Keratinocyte (primary cell): Measurements from ENCODE around the gene PHLPP1. TPM values are rescaled to one million over a fixed set of nuclear protein-coding genes. Genes with fewer than 3 reads are reported as not detected.

Experiments
- DNase-seq: peaks from one replicate; pipeline ENCODE4 v3.0.0-alpha.2; 2011; ENCODE audit warnings: low read depth, missing footprints, low spot score
- FAIRE-seq: peaks from 2 replicates; lab custom pipeline; 2011; peaks lifted over from hg19 to GRCh38; lab: Jason Lieb, UNC
- H2AFZ ChIP-seq: 2 replicates; pipeline ENCODE4 v1.6.0; 2012; ENCODE audit warnings: low read length, control low read depth, inconsistent platforms; ENCODE audit not compliant: control insufficient read depth
- H3K27ac ChIP-seq: 2 replicates; pipeline ENCODE4 v1.5.1; 2011; ENCODE audit warnings: low read length; ENCODE audit not compliant: control insufficient read depth, insufficient read depth
- H3K27me3 ChIP-seq: 3 replicates; pipeline ENCODE4 v1.6.0; 2011; ENCODE audit warnings: low read length; ENCODE audit not compliant: control insufficient read depth, insufficient read depth; ENCODE audit errors: extremely low read depth
- H3K36me3 ChIP-seq, 2 experiments: 2 replicates in 1 of 2; 3 replicates in 1 of 2; pipeline ENCODE4 v1.5.1; 2011; ENCODE audit warnings: low read length in 2 of 2, mild to moderate bottlenecking in 1 of 2; ENCODE audit not compliant: control insufficient read depth in 2 of 2, insufficient read depth in 2 of 2; ENCODE audit errors: extremely low read depth in 1 of 2
- H3K4me1 ChIP-seq: 3 replicates; pipeline ENCODE4 v1.5.1; 2011; ENCODE audit warnings: low read length; ENCODE audit not compliant: control insufficient read depth, insufficient read depth; ENCODE audit errors: extremely low read depth
- H3K4me2 ChIP-seq: 3 replicates; pipeline ENCODE4 v1.6.0; 2011; ENCODE audit warnings: low read depth, low read length; ENCODE audit not compliant: control insufficient read depth, insufficient read depth; ENCODE audit errors: extremely low read depth
- H3K4me3 ChIP-seq, 3 experiments: fragments of 200-600 bp in 1 of 3; sonication (generic) in 1 of 3; 2 replicates in 2 of 3; 3 replicates in 1 of 3; pipeline ENCODE4 v1.5.1; 2011 to 2016; ENCODE audit warnings: low read length in 3 of 3, mild to moderate bottlenecking in 3 of 3, control low read depth in 2 of 3, inconsistent platforms in 1 of 3, low read depth in 1 of 3, mixed read lengths in 1 of 3, mixed run types in 1 of 3, moderate library complexity in 1 of 3; ENCODE audit not compliant: control insufficient read depth in 2 of 3, insufficient read depth in 2 of 3; ENCODE audit errors: extremely low read depth in 1 of 3
- H3K79me2 ChIP-seq: 2 replicates; pipeline ENCODE4 v1.6.0; 2012; ENCODE audit warnings: low read length; ENCODE audit not compliant: control insufficient read depth, insufficient read depth
- H3K9ac ChIP-seq: 3 replicates; pipeline ENCODE4 v1.6.0; 2011; ENCODE audit warnings: low read length; ENCODE audit not compliant: control insufficient read depth, insufficient read depth; ENCODE audit errors: extremely low read depth
- H3K9me1 ChIP-seq: 3 replicates; pipeline ENCODE4 v1.6.0; 2011; ENCODE audit warnings: low read length; ENCODE audit not compliant: control insufficient read depth, insufficient read depth; ENCODE audit errors: extremely low read depth
- H3K9me3 ChIP-seq: 2 replicates; pipeline ENCODE4 v1.5.1; 2012; ENCODE audit warnings: low read depth, low read length; ENCODE audit not compliant: control insufficient read depth
- H4K20me1 ChIP-seq: 3 replicates; pipeline ENCODE4 v1.6.0; 2011; ENCODE audit warnings: low read length; ENCODE audit not compliant: control insufficient read depth, insufficient read depth; ENCODE audit errors: extremely low read depth
- CTCF ChIP-seq, 3 experiments: IDR thresholded peaks in 1 of 3; conservative IDR thresholded peaks in 1 of 3; optimal IDR thresholded peaks in 1 of 3; 2 replicates in 2 of 3; 3 replicates in 1 of 3; pipeline versions ENCODE3 to v1.5.1; 2011; ENCODE audit warnings: low read length in 3 of 3, mild to moderate bottlenecking in 3 of 3, moderate library complexity in 2 of 3, control low read depth in 1 of 3, inconsistent platforms in 1 of 3; ENCODE audit not compliant: insufficient read depth in 2 of 3; ENCODE audit errors: extremely low read depth in 1 of 3
- EZH2 ChIP-seq: IDR thresholded peaks from one replicate; pipeline ENCODE4 v1.6.1; 2012; ENCODE audit warnings: inconsistent platforms, mild to moderate bottlenecking, low read length, moderate library complexity
- dilution Hi-C: fragments of 300-500 bp; cut with MboI; formaldehyde crosslinking; loops from one replicate; pipeline ENCODE4 v1.7.0; 2020; ENCODE audit warnings: low sequenced_read_pairs; ENCODE audit not compliant: extremely low pct_ligation_motif_present
- polyA plus RNA-seq, 5 experiments: library from polyadenylated mRNA; depleted of rRNA in 3 of 5; stranded (reverse) in 3 of 5; stranded (forward) in 1 of 5; unstranded in 1 of 5; fragments of >200 nt; gene quantifications; 1 replicate in 1 of 5; 2 replicates in 3 of 5; 3 replicates in 1 of 5; pipeline versions ENCODE4 v1.2.1 to v1.2.3, GENCODE V29; 2011 to 2012; ENCODE audit warnings: missing spikeins in 2 of 5, low read depth in 1 of 5, low replicate concordance in 1 of 5

The PHLPP1 gene
- polyA plus RNA-seq, 1 donor (not counting 4 experiments of a cell fraction or from before 2014, with no cell fraction given): 8.4 TPM

DNA sequence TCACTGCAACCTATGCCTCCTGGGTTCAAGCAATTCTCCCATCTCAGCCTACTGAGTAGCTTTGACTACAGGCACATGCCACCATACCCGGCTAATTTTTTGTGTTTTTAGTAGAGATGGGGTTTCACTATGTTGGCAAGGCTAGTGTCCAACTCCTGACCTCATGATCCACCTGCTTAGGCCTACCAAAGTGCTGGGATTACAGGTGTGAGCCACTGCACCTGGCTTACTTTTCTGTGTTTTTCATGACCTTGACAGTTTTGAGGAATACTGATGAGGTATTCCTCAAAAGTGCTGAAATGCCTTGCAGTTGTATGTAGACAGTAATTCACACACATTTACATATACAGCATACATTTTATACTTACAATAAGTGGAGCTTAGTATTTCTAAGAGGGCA lies 126.1 kb downstream of the PHLPP1 start:
- no peak for TF ChIP-seq CTCF (optimal IDR thresholded peaks at IDR 0.05 in 1 of 3, IDR thresholded peaks at IDR 0.05 in 1 of 3, conservative IDR thresholded peaks at IDR 0.05 in 1 of 3; ENCODE audit: extremely low read depth in 1 of 3, insufficient read depth in 2 of 3, low read length in 3 of 3)
- no peak for TF ChIP-seq EZH2
- H3K4me2 ChIP-seq: no peak overlapping the region
- H3K36me3 ChIP-seq: no peaks in the 10 kb centered on the region
- peaks cover 6% of the 10 kb centered on the region for H3K4me1 ChIP-seq
- H3K79me2 ChIP-seq: peaks cover 2% of the 10 kb centered on the region
- dilution Hi-C loops: no loop called here
- H3K27me3 ChIP-seq: no peaks in the 10 kb centered on the region
- H3K27ac ChIP-seq: no peak overlapping the region
- H3K9ac ChIP-seq: no peak overlapping the region
- DNase-seq (no peak), FAIRE-seq (no peak)
- no peaks in the 10 kb centered on the region for H3K9me3 ChIP-seq
- no peaks in the 10 kb centered on the region for H4K20me1 ChIP-seq
- no peaks in the 10 kb centered on the region for H3K9me1 ChIP-seq
- H3K4me3 ChIP-seq: no peak overlapping the region
- H2AFZ ChIP-seq: no peak overlapping the region

GRCh38 chr18:62842898-62843297 lies 127.6 kb downstream of the PHLPP1 start:
- Histone ChIP-seq H3K4me3 (no peak overlapping the region), H3K9ac (no peak overlapping the region), H3K4me1 (peaks cover 6% of the 10 kb centered on the region), H3K79me2 (no peaks in the 10 kb centered on the region), H3K9me1 (no peaks in the 10 kb centered on the region), H3K27me3 (no peaks in the 10 kb centered on the region), H3K9me3 (no peaks in the 10 kb centered on the region), H3K27ac (no peak overlapping the region), H2AFZ (no peak overlapping the region), H3K36me3 (no peaks in the 10 kb centered on the region), H3K4me2 (no peak overlapping the region), H4K20me1 (no peaks in the 10 kb centered on the region)
- no peak for DNase-seq
- no peak for TF ChIP-seq CTCF (optimal IDR thresholded peaks at IDR 0.05 in 1 of 3, IDR thresholded peaks at IDR 0.05 in 1 of 3, conservative IDR thresholded peaks at IDR 0.05 in 1 of 3; ENCODE audit: extremely low read depth in 1 of 3, insufficient read depth in 2 of 3, low read length in 3 of 3)
- TF ChIP-seq EZH2: no peak
- dilution Hi-C loops: no loop called here
- no peak for FAIRE-seq
